Liver (tissue), 9 donors: ENCODE measurements around the gene GPRIN3. TPM values are rescaled to one million over a fixed set of nuclear protein-coding genes. Genes with fewer than 3 reads are reported as not detected.

Experiments
- DNase-seq: peaks from one replicate; pipeline ENCODE4 v3.0.0-alpha.2; 2017; ENCODE audit warnings: low spot score
- H3K27ac ChIP-seq, 2 donors: one replicate each; pipeline ENCODE4 v1.7.0; 2013; ENCODE audit warnings: inconsistent platforms in 2 of 2, low read length in 2 of 2, control low read depth in 1 of 2, low read depth in 1 of 2, mild to moderate bottlenecking in 1 of 2
- H3K27me3 ChIP-seq, 4 donors: one replicate each; pipeline versions ENCODE4 v1.6.1 to v1.7.0; 2013; ENCODE audit warnings: low read length in 3 of 4, inconsistent platforms in 1 of 4, mild to moderate bottlenecking in 1 of 4, moderate library complexity in 1 of 4; ENCODE audit not compliant: control insufficient read depth in 4 of 4, insufficient read depth in 4 of 4
- H3K36me3 ChIP-seq, 4 donors: one replicate each; pipeline versions ENCODE4 v1.6.1 to v1.7.0; 2013; ENCODE audit warnings: low read length in 3 of 4, mild to moderate bottlenecking in 3 of 4, low read depth in 1 of 4, moderate library complexity in 1 of 4; ENCODE audit not compliant: control insufficient read depth in 4 of 4, insufficient read depth in 3 of 4
- H3K4me1 ChIP-seq, 4 donors: one replicate each; pipeline versions ENCODE4 v1.6.1 to v1.7.0; 2013; ENCODE audit warnings: low read length in 3 of 4, mild to moderate bottlenecking in 3 of 4, moderate library complexity in 1 of 4; ENCODE audit not compliant: control insufficient read depth in 4 of 4, insufficient read depth in 4 of 4
- H3K4me3 ChIP-seq, 3 donors: one replicate each; pipeline versions ENCODE4 v1.6.1 to v1.7.0; 2013; ENCODE audit warnings: low read length in 3 of 3, control low read depth in 1 of 3, low read depth in 1 of 3, mild to moderate bottlenecking in 1 of 3
- H3K9ac ChIP-seq, 2 donors: one replicate each; pipeline ENCODE4 v1.7.0; 2013; ENCODE audit warnings: low read length in 2 of 2, mild to moderate bottlenecking in 2 of 2, moderate library complexity in 2 of 2, control low read depth in 1 of 2, low read depth in 1 of 2
- H3K9me3 ChIP-seq, 4 donors: one replicate each; pipeline versions ENCODE4 v1.6.1 to v1.7.0; 2013; ENCODE audit warnings: low read length in 3 of 4; ENCODE audit not compliant: control insufficient read depth in 4 of 4
- ATF3 ChIP-seq: IDR thresholded peaks from 2 replicates; pipeline ENCODE4 v1.6.1; 2016; ENCODE audit warnings: antibody characterized with exemption
- CTCF ChIP-seq: fragments of 150-350 bp; IDR thresholded peaks from 2 replicates; pipeline ENCODE4 v1.5.1; 2017; ENCODE audit warnings: improper control_type of control experiment, low read depth, low read length; ENCODE audit not compliant: missing input control
- EGR1 ChIP-seq, 2 donors: IDR thresholded peaks; 2 replicates each; pipeline ENCODE4 v1.6.1; 2016 to 2018; ENCODE audit warnings: antibody characterized with exemption in 2 of 2, low read depth in 2 of 2
- FOXA2 ChIP-seq: IDR thresholded peaks from 2 replicates; pipeline ENCODE4 v1.6.1; 2016; ENCODE audit warnings: antibody characterized with exemption
- GABPA ChIP-seq, 2 donors: IDR thresholded peaks in 1 of 2; conservative IDR thresholded peaks in 1 of 2; 2 replicates each; pipeline ENCODE4 v1.6.1; 2016; ENCODE audit warnings: antibody characterized with exemption in 2 of 2, mild to moderate bottlenecking in 1 of 2, moderate library complexity in 1 of 2
- HNF4A ChIP-seq, 2 donors: conservative IDR thresholded peaks; 2 replicates each; pipeline ENCODE4 v1.6.1; 2016; ENCODE audit warnings: antibody characterized with exemption in 2 of 2, mild to moderate bottlenecking in 2 of 2
- JUND ChIP-seq, 2 donors: IDR thresholded peaks; 2 replicates each; pipeline ENCODE4 v1.6.1; 2016; ENCODE audit warnings: antibody characterized with exemption in 2 of 2
- MAX ChIP-seq: IDR thresholded peaks from 2 replicates; pipeline ENCODE4 v1.6.1; 2016; ENCODE audit warnings: antibody characterized with exemption
- NR2F2 ChIP-seq: IDR thresholded peaks from 2 replicates; pipeline ENCODE4 v1.6.1; 2016; ENCODE audit warnings: antibody characterized with exemption
- RAD21 ChIP-seq, 2 donors: IDR thresholded peaks; 2 replicates each; pipeline ENCODE4 v1.6.1; 2016; ENCODE audit warnings: antibody characterized with exemption in 2 of 2, mild to moderate bottlenecking in 2 of 2
- REST ChIP-seq: IDR thresholded peaks from 2 replicates; pipeline ENCODE4 v1.6.1; 2016; ENCODE audit warnings: antibody characterized with exemption, mild to moderate bottlenecking
- RXRA ChIP-seq, 2 donors: IDR thresholded peaks; 2 replicates each; pipeline ENCODE4 v1.6.1; 2017 to 2018; ENCODE audit warnings: antibody characterized with exemption in 2 of 2, mild to moderate bottlenecking in 1 of 2
- TAF1 ChIP-seq: conservative IDR thresholded peaks from 2 replicates; pipeline ENCODE4 v1.6.1; 2016; ENCODE audit warnings: antibody characterized with exemption, mild to moderate bottlenecking
- YY1 ChIP-seq: IDR thresholded peaks from 2 replicates; pipeline ENCODE4 v1.6.1; 2016; ENCODE audit warnings: antibody characterized with exemption, mild to moderate bottlenecking
- ZBTB33 ChIP-seq: IDR thresholded peaks from 2 replicates; pipeline ENCODE4 v1.6.1; 2016; ENCODE audit warnings: antibody characterized with exemption
- WGBS: extraction: QIAGEN DNeasy Blood & Tissue Kit; methylation state at CpG from one replicate; pipeline ENCODE4 v1.1.7; 2013; 5-methylcytosine and 5-hydroxymethylcytosine counted together
- polyA plus RNA-seq, 2 donors: library from polyadenylated mRNA; stranded (reverse) in 1 of 2; unstranded in 1 of 2; fragments of 200-250 nt in 1 of 2; fragments of >200 nt in 1 of 2; fragmentation: Nextera tagmentation in 1 of 2; extraction: Ambion mirVana in 1 of 2; gene quantifications; one replicate each; pipeline versions ENCODE4 v1.2.1 to v1.2.3, GENCODE V29; 2013 to 2015
- total RNA-seq, 2 donors: library from RNA; depleted of rRNA; stranded (reverse); fragments of >200 nt; gene quantifications; one replicate each; pipeline ENCODE4 v1.2.3, GENCODE V29; 2014
- donor health status: healthy.
- donor health status: healthy.
- donor health status: healthy.
- donor health status: healthy.
- donor health status: healthy.

The GPRIN3 gene
- total and polyA plus RNA-seq, 4 donors = 0.25 to 1.5 (median 0.95) TPM

- no peak overlapping the region for H3K4me3 ChIP-seq
- no peaks in the 10 kb centered on the region for H3K27me3 ChIP-seq
- no peak overlapping the region for H3K9ac ChIP-seq
- DNase-seq = no peak
- H3K27ac ChIP-seq = no peak overlapping the region
- no peaks in the 10 kb centered on the region for H3K4me1 ChIP-seq
- TF ChIP-seq JUND (IDR thresholded peaks at IDR 0.05) = no peak
- no peak for TF ChIP-seq GABPA (IDR thresholded peaks at IDR 0.05 in 1 of 2, conservative IDR thresholded peaks at IDR 0.05 in 1 of 2)
- no peak for TF ChIP-seq RAD21 (IDR thresholded peaks at IDR 0.05)
- no peak for TF ChIP-seq REST
- no peak for TF ChIP-seq FOXA2
- TF ChIP-seq ATF3 = no peak
- TF ChIP-seq MAX = no peak
- no peak for TF ChIP-seq RXRA (IDR thresholded peaks at IDR 0.05)
- TF ChIP-seq HNF4A (conservative IDR thresholded peaks at IDR 0.05) = no peak
- peaks cover 0 to 2% (median 0%) of the 10 kb centered on the region in 4 donors for H3K9me3 ChIP-seq
- 86% methylated on average over 1 of the region's 1 CpG for WGBS
- H3K36me3 ChIP-seq = no peaks in the 10 kb centered on the region
These were observed 21.7 kb upstream of the GPRIN3 start for GRCh38 chr4:89329280-89329679.

GRCh38 chr4:89324671-89325070 is 17.1 kb upstream of the GPRIN3 start:
- DNase-seq = no peak
- H3K9ac ChIP-seq = no peak overlapping the region
- no peaks in the 10 kb centered on the region for H3K4me1 ChIP-seq
- H3K9me3 ChIP-seq = peaks cover 0 to 2% (median 0%) of the 10 kb centered on the region in 4 donors
- 48% methylated on average over 2 of the region's 2 CpGs for WGBS
- no peaks in the 10 kb centered on the region for H3K27me3 ChIP-seq
- no peak overlapping the region for H3K27ac ChIP-seq
- H3K4me3 ChIP-seq = no peak overlapping the region
- H3K36me3 ChIP-seq = no peaks in the 10 kb centered on the region
- TF ChIP-seq RXRA (IDR thresholded peaks at IDR 0.05) (no peak), MAX (no peak), JUND (IDR thresholded peaks at IDR 0.05) (peak in 1 of 2 donors; percentile 11)

- no peaks in the 10 kb centered on the region for H3K36me3 ChIP-seq
- peaks cover 0 to 2% (median 0%) of the 10 kb centered on the region in 4 donors for H3K9me3 ChIP-seq
- DNase-seq = no peak
- no peak for TF ChIP-seq YY1
- no peak for TF ChIP-seq NR2F2
- TF ChIP-seq EGR1 (IDR thresholded peaks at IDR 0.05; ENCODE audit: low read depth in 2 of 2) = no peak
- TF ChIP-seq MAX = no peak
- no peak for TF ChIP-seq JUND (IDR thresholded peaks at IDR 0.05)
- TF ChIP-seq ZBTB33 = no peak
- TF ChIP-seq GABPA (IDR thresholded peaks at IDR 0.05 in 1 of 2, conservative IDR thresholded peaks at IDR 0.05 in 1 of 2) = no peak
- TF ChIP-seq HNF4A (conservative IDR thresholded peaks at IDR 0.05) = no peak
- no peak for TF ChIP-seq ATF3
- TF ChIP-seq RXRA (IDR thresholded peaks at IDR 0.05) = no peak
- TF ChIP-seq TAF1 = no peak
- TF ChIP-seq CTCF = no peak
These were observed 15.1 kb upstream of the GPRIN3 start for GRCh38 chr4:89322671-89323070.

More at GRCh38 chr4:89322671-89323070, 15.1 kb upstream of the GPRIN3 start:
- no peak overlapping the region for H3K4me3 ChIP-seq
- H3K27me3 ChIP-seq = no peaks in the 10 kb centered on the region
- H3K9ac ChIP-seq = no peak overlapping the region
- no peak overlapping the region for H3K27ac ChIP-seq
- H3K4me1 ChIP-seq = no peaks in the 10 kb centered on the region
